Naive B cell (primary cell): ENCODE measurements around the gene PDCD2L. TPM values are rescaled to one million over a fixed set of nuclear protein-coding genes. Genes with fewer than 3 reads are reported as not detected.
A peak's percentile ranks its signal among the peaks of the same experiment; 100 is the strongest.

Experiments
- ATAC-seq, 2 donors: fragments of 150-1000 bp; cut with Tn5 transposase; 2 replicates each; pipeline ENCODE4 v1.10.0; 2021; ENCODE audit warnings: low read depth in 2 of 2, mild to moderate bottlenecking in 2 of 2, moderate library complexity in 2 of 2
- DNase-seq: peaks from one replicate; pipeline ENCODE4 v3.0.0; 2022
- H3K27ac Mint-ChIP-seq, 6 donors: one replicate each; pipeline ENCODE4 v1.8.0; 2020 to 2022; ENCODE audit warnings: mild to moderate bottlenecking in 6 of 6, mixed read lengths in 6 of 6, moderate library complexity in 5 of 6, inconsistent platforms in 2 of 6
- H3K27me3 Mint-ChIP-seq, 3 donors: one replicate each; pipeline ENCODE4 v1.8.0; 2021 to 2022; ENCODE audit warnings: mixed read lengths in 3 of 3, mild to moderate bottlenecking in 1 of 3
- H3K36me3 Mint-ChIP-seq, 2 donors: one replicate each; pipeline ENCODE4 v1.8.0; 2020 to 2022; ENCODE audit warnings: mixed read lengths in 2 of 2, inconsistent platforms in 1 of 2, mild to moderate bottlenecking in 1 of 2
- H3K4me1 Mint-ChIP-seq, 3 donors: one replicate each; pipeline ENCODE4 v1.8.0; 2020 to 2022; ENCODE audit warnings: mixed read lengths in 3 of 3, inconsistent platforms in 1 of 3, mild to moderate bottlenecking in 1 of 3, moderate library complexity in 1 of 3
- H3K4me3 Mint-ChIP-seq, 8 donors: one replicate each; pipeline ENCODE4 v1.8.0; 2020 to 2022; ENCODE audit warnings: mild to moderate bottlenecking in 8 of 8, mixed read lengths in 8 of 8, moderate library complexity in 8 of 8, inconsistent platforms in 2 of 8
- H3K9me3 Mint-ChIP-seq, 7 donors: one replicate each; pipeline ENCODE4 v1.8.0; 2020 to 2022; ENCODE audit warnings: mixed read lengths in 7 of 7, mild to moderate bottlenecking in 5 of 7, inconsistent platforms in 2 of 7, moderate library complexity in 1 of 7
- polyA plus RNA-seq, 6 donors: library from polyadenylated mRNA; unstranded; fragments of 300-500 nt; fragmentation: Illumina TruSeq; gene quantifications; one replicate each; pipeline ENCODE4 v1.2.3, GENCODE V29; 2021; ENCODE audit warnings: low read depth in 6 of 6

PDCD2L gene
- polyA plus RNA-seq, 6 donors from 2014 or later = 4.7 to 20.9 (median 16.3) TPM

DNA sequence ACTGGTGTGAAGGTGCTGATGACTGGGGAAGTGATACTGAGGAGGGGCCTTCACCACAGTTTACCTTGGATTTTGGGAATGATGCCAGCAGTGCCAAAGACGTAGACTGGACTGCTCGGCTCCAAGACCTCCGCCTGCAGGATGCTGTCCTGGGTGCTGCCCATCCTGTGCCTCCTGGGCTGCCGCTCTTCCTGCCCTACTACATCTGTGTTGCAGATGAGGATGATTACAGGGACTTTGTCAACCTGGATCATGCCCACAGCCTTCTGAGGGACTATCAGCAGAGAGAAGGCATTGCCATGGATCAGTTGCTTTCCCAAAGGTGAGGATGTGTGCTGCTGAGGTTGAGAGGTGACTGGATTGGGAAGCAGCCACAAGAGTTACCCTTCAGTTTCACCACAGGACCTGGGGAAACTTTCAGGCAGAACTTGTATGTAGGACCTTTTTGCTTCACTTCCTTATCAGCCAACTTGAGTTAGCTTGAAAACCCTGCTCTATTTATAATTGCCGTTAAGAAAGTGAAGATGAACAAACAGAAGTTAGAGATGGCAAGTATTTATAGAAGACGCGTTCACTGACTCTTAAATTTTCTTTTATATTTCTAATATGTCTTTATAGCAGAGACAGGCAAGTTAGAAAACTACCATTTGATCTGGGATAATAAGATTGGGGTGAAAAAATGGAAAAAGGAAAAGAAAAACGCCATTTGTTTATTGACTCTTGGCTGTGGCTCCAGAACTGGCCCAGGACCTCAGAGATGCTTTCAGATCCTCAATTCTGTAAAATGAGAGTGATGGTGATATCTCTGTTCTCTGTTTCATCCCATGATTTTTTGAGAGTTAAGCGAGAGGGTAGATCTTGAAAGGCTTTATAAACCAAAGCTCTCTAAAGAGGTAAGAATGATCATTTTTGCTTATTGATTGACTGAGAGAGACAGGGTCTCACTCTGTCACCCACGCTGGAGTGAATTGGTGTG, 5.3 kb downstream of the PDCD2L start:
- peak overlapping the region in 1 of 8 donors; percentile 35 for H3K4me3 Mint-ChIP-seq

DNA sequence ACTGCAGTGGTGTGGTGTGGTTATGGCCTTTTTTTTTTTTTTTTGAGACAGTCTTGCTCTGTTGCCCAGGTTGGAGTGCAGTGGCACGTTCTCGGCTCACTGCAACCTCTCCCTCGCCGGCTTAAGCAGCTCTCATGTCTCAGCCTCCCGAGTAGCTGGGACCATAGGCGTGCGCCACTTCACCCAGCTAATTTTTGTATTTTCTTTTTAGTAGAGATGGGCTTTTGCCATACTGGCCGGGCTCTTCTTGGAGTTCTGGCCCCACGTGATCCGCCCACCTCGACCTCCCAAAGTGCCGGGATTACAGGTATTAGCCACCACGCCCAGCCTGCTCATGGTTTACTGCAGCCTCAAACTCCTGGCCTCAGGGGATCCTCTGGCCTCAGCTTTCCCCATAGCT, 7.0 kb downstream of the PDCD2L start:
- peaks cover 9 to 12% (median 10%) of the 10 kb centered on the region in 3 donors for H3K4me1 Mint-ChIP-seq
- H3K27me3 Mint-ChIP-seq = no peaks in the 10 kb centered on the region
- H3K27ac Mint-ChIP-seq = no peak overlapping the region
- peaks cover 0 to 3% of the 10 kb centered on the region in 2 donors for H3K36me3 Mint-ChIP-seq
- no peak overlapping the region for H3K4me3 Mint-ChIP-seq
- ATAC-seq (no peak), DNase-seq (no peak)
- no peaks in the 10 kb centered on the region for H3K9me3 Mint-ChIP-seq

More for the DNA sequence above, 5.3 kb downstream of the PDCD2L start:
- Mint-ChIP-seq H3K27ac (peak overlapping the region in 5 of 6 donors; percentile 17 to 70 (median 40)), H3K4me1 (peaks cover 9 to 12% (median 10%) of the 10 kb centered on the region in 3 donors), H3K9me3 (no peaks in the 10 kb centered on the region), H3K36me3 (peaks cover 0 to 3% of the 10 kb centered on the region in 2 donors), H3K27me3 (no peaks in the 10 kb centered on the region)
- ATAC-seq (peak in 1 of 2 donors; percentile 23), DNase-seq (no peak)

DNA sequence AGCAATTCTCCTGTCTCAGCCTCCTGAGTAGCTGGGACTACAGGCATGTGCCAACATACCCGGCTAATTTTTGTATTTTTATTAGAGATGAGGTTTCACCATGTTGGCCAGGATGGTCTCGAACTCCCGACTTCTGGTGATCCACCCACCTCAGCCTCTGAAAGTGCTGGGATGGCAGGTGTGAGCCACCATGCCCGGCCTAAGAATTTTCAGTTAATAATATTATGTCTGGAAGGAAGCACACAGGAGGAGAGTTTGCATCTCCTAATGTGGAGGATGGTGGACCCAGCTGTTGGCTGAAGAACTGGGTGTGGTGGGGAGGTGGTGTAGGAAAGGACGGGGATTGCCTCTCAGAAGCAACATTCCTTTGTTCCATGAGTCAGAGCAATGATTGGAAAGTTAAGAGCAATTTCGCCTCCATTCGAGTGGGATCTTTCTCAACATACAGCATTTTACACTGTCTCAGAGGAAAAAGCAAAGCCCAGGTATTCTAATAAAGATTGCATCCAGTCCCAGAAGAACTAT, 11.9 kb downstream of the PDCD2L start:
- Mint-ChIP-seq H3K36me3 (peaks cover 0 to 5% of the 10 kb centered on the region in 2 donors), H3K27ac (no peak overlapping the region), H3K27me3 (no peaks in the 10 kb centered on the region), H3K4me3 (no peak overlapping the region), H3K4me1 (no peaks in the 10 kb centered on the region), H3K9me3 (no peaks in the 10 kb centered on the region)
- no peak for ATAC-seq
- no peak for DNase-seq

DNA sequence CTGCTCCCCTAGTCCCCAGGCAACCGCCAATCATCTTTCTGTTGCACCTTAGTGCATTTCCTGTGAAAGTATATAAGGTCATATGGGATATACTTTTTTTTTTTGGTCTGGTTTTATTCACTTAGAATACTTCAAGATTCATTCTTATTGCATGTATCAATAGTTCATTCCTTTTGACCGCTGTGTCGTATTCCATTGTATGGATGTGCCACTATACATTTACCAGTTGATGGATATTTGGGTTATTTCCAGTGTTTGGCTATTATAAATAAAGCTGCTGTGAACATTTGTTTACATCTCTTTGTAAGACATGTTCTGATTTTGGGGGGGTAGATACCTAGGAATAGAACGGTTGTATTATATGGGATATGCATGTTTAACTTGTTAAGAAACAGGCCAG, 14.1 kb downstream of the PDCD2L start:
- Mint-ChIP-seq H3K36me3 (peaks cover 0 to 5% of the 10 kb centered on the region in 2 donors), H3K4me3 (no peak overlapping the region), H3K27me3 (no peaks in the 10 kb centered on the region), H3K4me1 (no peaks in the 10 kb centered on the region), H3K27ac (no peak overlapping the region), H3K9me3 (no peaks in the 10 kb centered on the region)
- no peak for DNase-seq
- no peak for ATAC-seq

DNA sequence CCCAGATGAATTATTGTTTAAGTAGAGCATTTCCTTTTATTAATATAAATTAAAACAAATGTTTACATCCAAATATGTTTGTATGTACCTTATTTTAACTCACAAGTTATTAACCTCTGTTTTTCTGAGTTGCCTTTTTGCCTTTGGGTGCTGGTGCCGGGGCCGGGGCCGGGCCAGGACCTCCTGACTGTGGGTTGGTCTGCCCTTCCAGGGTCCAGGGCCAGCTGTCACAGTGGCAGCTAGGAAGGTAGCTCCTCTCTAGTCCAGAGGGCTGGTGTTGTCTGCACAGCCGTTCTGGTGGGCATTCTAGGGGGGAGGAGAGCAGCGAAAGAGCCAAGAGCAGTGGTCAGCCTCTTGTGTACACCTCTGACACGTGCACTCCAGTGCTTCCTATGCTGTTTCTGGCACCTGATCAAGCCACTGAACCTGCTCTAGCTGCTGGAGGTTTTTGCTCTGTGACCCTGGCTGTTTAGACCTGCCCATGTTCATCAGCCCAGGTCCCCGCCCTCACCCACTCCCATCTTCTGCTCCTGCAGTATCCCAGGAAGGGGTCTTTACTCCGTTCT, 22.0 kb downstream of the PDCD2L start:
- peak overlapping the region in 1 of 6 donors; percentile 68 for H3K27ac Mint-ChIP-seq
- ATAC-seq = no peak
- peaks cover 14 to 27% (median 18%) of the 10 kb centered on the region in 3 donors for H3K4me1 Mint-ChIP-seq
- H3K27me3 Mint-ChIP-seq = no peaks in the 10 kb centered on the region
- peak overlapping the region in 5 of 8 donors; percentile 10 to 78 (median 50) for H3K4me3 Mint-ChIP-seq
- DNase-seq = no peak
- no peaks in the 10 kb centered on the region for H3K36me3 Mint-ChIP-seq
- no peaks in the 10 kb centered on the region for H3K9me3 Mint-ChIP-seq

DNA sequence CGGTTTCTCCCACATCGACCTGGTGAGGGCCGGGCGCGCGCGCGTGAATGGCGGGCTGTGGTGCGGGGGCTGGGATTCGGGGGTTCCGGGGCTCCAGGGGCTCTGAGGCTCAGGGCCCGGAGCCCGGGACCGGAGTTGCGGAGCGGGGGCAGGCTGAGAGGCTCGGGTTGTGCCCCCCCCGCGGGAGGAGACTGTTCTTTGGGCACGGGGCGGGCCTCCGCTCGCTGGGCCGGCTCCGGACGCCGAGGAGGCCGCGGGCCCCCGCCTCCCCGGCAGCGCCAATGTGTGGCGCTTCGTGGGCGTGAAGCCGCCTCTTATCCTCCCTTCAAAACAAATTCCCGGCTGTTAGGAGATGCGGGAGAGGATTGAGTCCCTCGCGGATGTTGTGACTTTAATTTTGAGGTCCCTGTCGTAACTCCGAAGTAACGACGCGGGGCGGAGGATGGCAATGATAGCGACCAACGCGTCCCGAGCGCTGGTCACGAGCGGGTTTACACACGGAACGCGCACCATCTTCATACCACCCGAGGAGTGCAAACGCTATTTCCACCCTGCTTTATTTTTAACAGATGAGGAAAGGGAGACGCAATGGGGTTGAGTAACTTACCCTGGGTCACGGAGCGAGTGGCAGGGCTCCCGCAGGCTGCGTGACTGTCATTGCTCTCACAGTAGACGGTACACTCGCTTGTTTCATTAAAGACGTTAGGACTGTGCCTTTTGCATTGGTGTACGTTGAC, 24.5 kb downstream of the PDCD2L start:
- Mint-ChIP-seq H3K4me1 (peaks cover 24 to 36% (median 26%) of the 10 kb centered on the region in 3 donors), H3K9me3 (no peaks in the 10 kb centered on the region), H3K27me3 (no peaks in the 10 kb centered on the region), H3K27ac (peak overlapping the region; percentile 33 to 97 (median 94)), H3K4me3 (peak overlapping the region; percentile 89 to 98 (median 95)), H3K36me3 (peaks cover 0 to 8% of the 10 kb centered on the region in 2 donors)
- ATAC-seq (peak; percentile 41 to 42), DNase-seq (peak; percentile 26)

DNA sequence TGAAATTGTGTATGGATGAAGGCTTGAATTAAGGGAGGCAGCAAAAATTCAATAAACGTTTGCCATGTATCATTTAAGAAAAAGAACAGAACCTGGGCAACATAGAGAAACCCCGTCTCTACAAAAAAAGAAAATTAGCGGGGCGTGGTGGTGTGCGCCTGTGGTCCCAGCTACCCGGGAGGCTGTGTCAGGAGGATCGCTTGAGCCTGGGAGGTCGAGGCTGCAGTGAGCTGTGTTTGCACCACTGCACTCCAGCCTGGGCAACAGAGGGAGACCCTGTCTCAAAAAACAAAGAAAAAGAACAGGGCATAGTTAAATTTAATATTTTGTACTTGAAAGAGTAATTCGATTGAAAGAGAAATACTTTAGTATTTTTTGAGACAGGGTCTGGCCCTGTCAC, 25.4 kb downstream of the PDCD2L start:
- Mint-ChIP-seq H3K4me1 (peaks cover 24 to 36% (median 26%) of the 10 kb centered on the region in 3 donors), H3K27me3 (no peaks in the 10 kb centered on the region), H3K36me3 (peaks cover 0 to 8% of the 10 kb centered on the region in 2 donors), H3K9me3 (no peaks in the 10 kb centered on the region), H3K27ac (peak overlapping the region in 3 of 6 donors; percentile 15 to 85 (median 57)), H3K4me3 (peak overlapping the region; percentile 49 to 98 (median 94))
- ATAC-seq = no peak
- no peak for DNase-seq

DNA sequence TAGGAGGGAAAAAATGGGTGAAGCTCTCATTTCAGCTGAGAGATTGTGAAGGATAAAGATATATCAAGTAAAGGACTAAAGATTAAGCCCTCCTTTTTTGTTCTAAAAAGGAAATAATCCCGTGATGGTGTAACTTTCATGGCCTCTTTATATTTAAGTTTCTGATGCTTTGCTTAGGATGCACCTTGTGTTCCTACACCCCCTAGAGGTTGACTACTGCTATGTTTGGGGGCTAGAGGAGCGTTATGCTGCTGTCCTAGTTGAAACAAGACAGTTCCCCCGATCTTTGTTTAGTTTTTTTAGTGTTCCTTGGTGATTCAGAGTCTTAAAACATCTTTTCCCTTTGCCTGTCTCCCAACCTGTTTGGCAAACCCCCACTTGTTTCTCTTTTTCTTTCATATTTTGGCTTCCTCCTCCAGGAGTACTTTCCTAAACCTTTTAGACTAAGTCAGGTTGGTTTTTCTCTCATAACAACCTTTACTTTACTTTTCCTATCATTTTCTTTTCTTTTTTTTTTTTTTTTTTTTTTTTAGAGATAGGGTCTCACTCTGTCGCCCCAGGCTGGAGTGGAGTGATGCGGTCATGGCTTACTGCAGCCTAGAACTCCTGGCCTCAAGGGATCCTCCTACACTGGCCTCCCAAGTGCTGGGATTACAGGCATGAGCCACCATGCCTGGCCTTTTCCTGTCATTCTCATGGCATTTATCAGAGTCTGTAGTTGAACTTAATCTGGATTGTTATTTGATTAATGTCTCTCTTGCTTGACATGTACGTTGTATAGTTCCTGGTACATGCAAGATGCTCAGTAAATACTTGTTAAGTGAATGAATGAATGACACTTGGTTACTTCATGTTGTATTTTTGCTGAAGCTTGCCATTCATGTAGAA, 26.8 kb downstream of the PDCD2L start:
- Mint-ChIP-seq H3K27me3 (no peaks in the 10 kb centered on the region), H3K4me1 (peaks cover 24 to 36% (median 26%) of the 10 kb centered on the region in 3 donors), H3K27ac (peak overlapping the region in 5 of 6 donors; percentile 16 to 85 (median 45)), H3K9me3 (no peaks in the 10 kb centered on the region), H3K36me3 (peaks cover 0 to 8% of the 10 kb centered on the region in 2 donors), H3K4me3 (peak overlapping the region in 6 of 8 donors; percentile 29 to 94 (median 61))
- DNase-seq = peak; percentile 53
- peak; percentile 42 to 45 for ATAC-seq

DNA sequence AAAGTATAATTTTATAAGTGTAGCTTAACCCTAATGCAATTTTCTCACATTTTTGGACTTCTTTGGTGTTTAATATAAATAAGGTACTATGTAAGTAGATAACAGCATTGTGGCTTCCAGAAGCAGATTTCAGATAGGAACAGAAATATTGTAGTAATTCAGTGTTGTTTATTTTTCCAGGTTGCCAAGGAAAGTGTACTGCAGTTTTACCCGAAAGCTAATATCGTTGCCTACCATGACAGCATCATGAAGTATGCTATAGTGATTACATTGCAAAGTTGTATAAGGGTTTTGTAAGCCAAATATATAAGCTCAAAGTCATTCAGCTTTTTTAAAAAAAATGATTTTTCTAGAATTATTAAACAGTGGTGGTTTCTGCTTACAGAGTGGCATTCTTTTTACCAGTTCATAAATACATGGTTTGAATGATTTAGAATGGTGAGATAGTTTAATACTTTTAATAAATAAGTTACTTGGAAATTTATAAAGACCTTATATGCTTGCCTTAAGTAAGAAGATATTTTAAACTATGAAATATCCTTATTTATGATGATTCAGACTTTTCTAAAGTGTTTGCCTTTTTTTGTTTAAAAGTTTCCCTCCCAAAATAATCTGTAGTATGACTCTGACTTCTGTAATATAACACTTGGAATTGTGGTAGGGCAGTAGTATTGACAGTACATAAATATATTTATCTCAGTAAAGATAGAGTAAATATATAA, 27.6 kb downstream of the PDCD2L start:
- H3K36me3 Mint-ChIP-seq = peaks cover 0 to 8% of the 10 kb centered on the region in 2 donors
- DNase-seq = no peak
- H3K27me3 Mint-ChIP-seq = no peaks in the 10 kb centered on the region
- ATAC-seq = no peak
- H3K9me3 Mint-ChIP-seq = no peaks in the 10 kb centered on the region
- no peak overlapping the region for H3K27ac Mint-ChIP-seq
- H3K4me1 Mint-ChIP-seq = peaks cover 24 to 36% (median 26%) of the 10 kb centered on the region in 3 donors
- no peak overlapping the region for H3K4me3 Mint-ChIP-seq

DNA sequence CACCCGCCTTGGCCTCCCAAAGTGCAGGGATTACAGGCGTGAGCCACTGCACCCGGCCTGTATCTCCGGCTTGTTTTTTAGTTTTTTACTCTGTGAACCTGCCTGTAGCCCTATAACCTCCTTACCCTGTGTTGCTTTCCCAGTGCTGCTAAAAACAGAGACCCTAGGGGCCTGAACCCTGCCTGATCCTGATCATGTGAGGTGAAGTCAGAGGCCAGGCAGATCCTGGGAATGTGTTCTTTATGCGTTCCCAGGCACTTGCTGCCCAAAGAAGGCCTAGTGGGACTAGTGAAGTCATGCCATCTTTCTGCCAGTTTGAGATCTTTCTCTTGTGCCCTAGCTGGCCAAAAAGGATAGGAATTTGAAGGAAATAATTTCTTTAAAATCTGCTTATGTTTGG, 28.6 kb downstream of the PDCD2L start:
- Mint-ChIP-seq H3K4me3 (peak overlapping the region in 1 of 8 donors; percentile 27), H3K27me3 (no peaks in the 10 kb centered on the region), H3K27ac (peak overlapping the region in 1 of 6 donors; percentile 36), H3K36me3 (peaks cover 0 to 8% of the 10 kb centered on the region in 2 donors), H3K4me1 (peaks cover 24 to 34% (median 26%) of the 10 kb centered on the region in 3 donors), H3K9me3 (no peaks in the 10 kb centered on the region)
- ATAC-seq = no peak
- no peak for DNase-seq

DNA sequence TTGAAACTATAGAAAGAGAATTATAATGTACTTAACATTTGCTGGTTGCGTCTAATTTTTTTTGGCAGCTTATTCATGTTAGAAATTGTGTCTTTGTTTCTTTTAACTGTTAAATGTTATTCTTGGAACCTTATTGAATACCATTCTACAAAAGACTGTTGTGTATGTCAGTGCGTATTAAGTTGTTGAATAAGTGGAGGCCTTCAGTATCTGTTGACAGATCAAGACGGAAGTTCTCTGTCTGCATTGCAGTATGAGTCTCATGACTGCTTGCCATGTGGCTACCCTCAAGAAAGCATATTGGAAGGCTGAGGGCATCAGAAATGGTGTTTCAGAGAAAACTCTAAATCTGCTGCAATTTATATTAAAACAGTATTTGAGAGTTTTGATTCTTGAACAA, 32.5 kb downstream of the PDCD2L start:
- peaks cover 0 to 8% of the 10 kb centered on the region in 2 donors for H3K36me3 Mint-ChIP-seq
- peak overlapping the region in 1 of 6 donors; percentile 54 for H3K27ac Mint-ChIP-seq

DNA sequence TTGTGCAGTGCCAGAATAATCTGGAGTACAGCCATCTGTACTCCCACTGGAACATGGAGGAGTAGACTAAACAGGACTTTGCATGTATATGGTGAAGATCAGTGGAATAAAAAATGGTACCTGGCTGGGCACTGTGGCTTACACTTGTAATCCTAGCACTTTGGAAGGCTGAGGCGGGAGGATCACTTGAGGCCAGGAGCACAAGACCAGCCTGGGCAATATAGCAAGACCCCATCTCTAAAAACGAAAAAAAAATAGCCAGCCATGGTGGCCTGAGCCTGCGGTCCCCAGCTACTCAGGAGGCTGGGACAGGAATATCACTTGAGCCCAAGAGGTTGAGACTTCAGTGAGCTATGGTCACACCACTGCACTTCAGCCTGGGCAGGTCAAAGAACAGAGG, 44.0 kb downstream of the PDCD2L start:
- H3K27me3 Mint-ChIP-seq = no peaks in the 10 kb centered on the region
- peaks cover 14 to 43% of the 10 kb centered on the region in 2 donors for H3K36me3 Mint-ChIP-seq
- no peaks in the 10 kb centered on the region for H3K4me1 Mint-ChIP-seq
- no peak overlapping the region for H3K4me3 Mint-ChIP-seq
- ATAC-seq = no peak
- H3K9me3 Mint-ChIP-seq = no peaks in the 10 kb centered on the region
- peak overlapping the region in 1 of 6 donors; percentile 44 for H3K27ac Mint-ChIP-seq
- no peak for DNase-seq

More for the DNA sequence above, 32.5 kb downstream of the PDCD2L start:
- Mint-ChIP-seq H3K27me3 (no peaks in the 10 kb centered on the region), H3K9me3 (no peaks in the 10 kb centered on the region), H3K4me1 (peaks cover 4 to 14% (median 10%) of the 10 kb centered on the region in 3 donors), H3K4me3 (no peak overlapping the region)
- DNase-seq = no peak
- ATAC-seq = no peak
